NCI-H526 (cell line): ENCODE measurements around the gene FCRL5.
"Not testable (repeated sequence)": the region's sequence is repeated elsewhere in the genome, so short reads cannot be mapped to it uniquely, and the experiment has no call there.

Experiments
- DNase-seq, 2 experiments: peaks; one replicate each; lab custom pipeline; 2025; lab: John Stamatoyannopoulos, UW

Gene FCRL5

DNA sequence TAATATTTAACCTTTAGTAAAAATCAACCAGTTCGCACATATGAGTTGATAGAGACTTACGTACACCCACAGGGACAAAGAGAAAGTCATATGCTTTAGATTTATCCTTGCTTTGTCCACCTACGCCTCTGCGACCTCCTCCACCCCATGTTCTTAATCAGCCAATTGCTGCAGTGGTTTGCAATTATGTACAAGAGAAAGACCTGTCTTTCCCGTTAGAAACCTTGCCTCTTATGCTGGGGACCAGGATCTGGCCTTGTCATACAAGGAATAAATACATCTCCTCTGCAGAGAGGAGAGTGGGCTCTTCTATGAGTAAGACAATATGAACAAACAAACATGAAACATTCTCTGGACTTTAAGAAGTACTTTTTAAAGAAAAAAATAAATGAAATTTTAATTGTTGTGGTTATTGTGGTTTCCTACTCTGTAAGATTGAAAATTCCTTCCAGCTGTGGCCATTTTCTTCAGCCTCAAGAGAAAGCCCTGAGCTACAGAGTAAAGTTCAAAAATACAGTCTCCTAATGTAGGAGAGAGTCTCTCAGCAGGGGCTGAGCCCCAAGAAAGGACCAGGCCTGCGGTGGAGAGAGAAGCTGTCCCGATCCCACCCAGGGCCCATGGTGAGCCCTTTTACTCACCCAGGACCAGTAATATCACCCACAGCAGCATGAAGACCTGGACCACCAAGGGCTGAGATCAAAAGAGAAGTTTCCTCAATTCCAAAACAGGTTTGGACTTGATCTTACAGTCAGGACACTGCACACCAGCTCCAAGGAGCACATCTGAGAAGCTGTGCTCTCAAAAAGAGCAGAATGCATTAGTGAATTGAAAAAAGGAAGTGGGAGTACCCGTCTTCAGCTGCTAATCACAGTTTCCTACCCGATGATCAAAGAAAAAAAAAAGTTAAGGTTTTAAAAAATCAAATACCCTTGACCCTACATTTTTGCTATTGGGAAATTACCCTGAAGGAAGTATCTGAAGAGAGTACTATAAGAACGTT lies at the start of gene FCRL5:
TSS of gene FCRL5 (minus strand) at position 822 of the 1,000 bp plus-strand sequence. CDS start at position 669, 153 bp downstream.
- no peak for DNase-seq

GRCh38 chr1:157600236-157600635 lies 47.9 kb upstream of the FCRL5 start:
- DNase-seq = no peak

- DNase-seq = no peak
Measured at GRCh38 chr1:157597959-157598667, 45.8 kb upstream of the FCRL5 start, which contains the start of gene FCRL4. FCRL4 (minus strand) TSS chr1:157598085; CDS start chr1:157597944, 141 bp downstream.

DNA sequence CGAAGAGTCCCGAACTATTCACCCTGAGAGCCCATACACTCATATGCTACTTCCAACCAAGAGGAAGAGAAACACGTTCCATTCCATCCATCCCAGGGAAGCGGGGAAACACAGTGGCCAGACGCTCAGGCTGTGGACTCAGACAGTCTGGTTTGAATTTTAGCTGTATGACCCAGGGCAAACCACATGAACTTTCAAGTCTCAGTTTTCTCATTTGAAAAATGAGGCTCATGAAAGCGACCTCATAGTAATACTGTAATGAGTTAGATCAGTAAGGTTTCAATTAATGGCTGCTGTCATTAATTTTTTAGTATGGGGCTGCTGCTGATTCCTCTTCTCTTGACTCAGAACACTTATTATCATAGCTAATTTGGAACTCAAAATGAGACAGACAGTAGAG lies 44.1 kb upstream of the FCRL5 start:
- no peak for DNase-seq

DNA sequence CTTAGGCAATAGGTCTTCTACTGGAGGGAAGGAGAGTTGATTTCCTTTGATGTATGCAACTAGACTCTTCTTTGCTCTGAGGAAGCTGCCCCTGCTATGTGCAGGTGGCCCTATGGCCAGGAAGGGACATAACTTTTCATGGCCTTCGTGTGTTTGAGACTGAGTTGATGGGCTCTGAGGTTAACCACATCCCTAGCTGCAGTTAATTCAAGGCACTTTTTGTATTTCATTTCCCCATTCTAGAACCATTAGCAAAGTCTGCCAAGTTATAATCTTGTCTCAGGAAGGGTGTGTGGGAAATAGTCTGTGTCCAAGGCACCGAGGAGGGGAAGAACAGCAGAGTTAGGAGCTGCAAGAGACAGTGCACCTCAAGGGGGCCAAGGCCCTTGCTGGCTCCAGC lies 43.0 kb upstream of the FCRL5 start:
- DNase-seq = no peak

DNA sequence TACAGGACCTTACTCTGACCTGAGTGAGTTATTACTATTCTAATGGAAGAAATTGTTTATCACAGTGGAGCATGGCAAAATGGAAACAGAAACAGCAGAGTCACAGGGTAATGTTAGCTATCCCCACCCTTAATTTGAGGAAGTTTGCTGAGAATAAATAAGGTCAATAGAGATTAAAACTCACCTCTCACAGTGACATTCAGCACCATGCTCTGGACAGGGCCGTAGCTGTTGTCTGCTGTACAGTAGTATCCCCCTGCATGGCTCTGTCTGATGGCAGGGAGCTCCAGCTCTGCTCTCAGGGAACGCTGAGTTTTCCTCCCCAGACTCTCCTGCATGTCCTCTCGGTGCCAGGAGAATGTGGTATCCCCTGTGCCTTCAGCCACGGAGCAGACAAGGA lies 33.7 kb upstream of the FCRL5 start:
- DNase-seq = no peak

- DNase-seq = no peak
Measured at GRCh38 chr1:157584503-157584902, 32.2 kb upstream of the FCRL5 start.

- DNase-seq = no peak
Measured at GRCh38 chr1:157580828-157581210, 28.5 kb upstream of the FCRL5 start.

DNA sequence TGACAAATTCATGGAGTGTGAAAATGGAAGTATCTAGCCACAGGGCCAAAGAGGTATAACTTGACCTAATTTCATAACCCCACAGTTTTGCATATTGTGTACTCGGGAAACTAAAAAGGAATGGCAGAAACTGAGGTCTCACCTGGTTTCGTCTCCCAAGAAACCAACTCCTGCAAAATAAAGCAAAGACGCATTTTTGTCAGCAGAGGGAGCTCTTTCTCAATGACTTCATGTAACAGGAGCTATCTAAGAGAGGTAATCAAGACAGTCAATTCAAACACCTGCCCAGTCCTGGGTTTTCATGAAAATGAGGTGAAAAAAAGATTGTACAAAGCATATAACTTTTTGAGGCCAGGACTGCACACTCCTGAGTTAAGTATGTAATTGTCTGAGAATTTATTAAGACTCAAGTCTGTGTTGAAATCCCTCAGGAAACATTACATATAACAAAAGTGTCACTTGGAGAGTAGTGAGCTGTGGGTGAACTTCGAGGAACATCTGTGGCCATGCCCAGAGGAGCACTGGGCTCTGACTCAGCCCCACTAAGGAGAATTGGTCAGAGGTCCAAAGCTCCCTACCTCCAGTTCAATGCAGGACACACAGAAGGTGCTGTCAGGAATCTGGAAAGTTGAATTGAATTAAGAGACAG lies 28.0 kb upstream of the FCRL5 start:
- peak; percentile 63 to 88 for DNase-seq

- no peak for DNase-seq
Measured at GRCh38 chr1:157577420-157577819, 25.1 kb upstream of the FCRL5 start.

- DNase-seq = no peak
Measured at GRCh38 chr1:157575744-157576143, 23.4 kb upstream of the FCRL5 start.

- no peak for DNase-seq
Measured at GRCh38 chr1:157574836-157575235, 22.5 kb upstream of the FCRL5 start.

DNA sequence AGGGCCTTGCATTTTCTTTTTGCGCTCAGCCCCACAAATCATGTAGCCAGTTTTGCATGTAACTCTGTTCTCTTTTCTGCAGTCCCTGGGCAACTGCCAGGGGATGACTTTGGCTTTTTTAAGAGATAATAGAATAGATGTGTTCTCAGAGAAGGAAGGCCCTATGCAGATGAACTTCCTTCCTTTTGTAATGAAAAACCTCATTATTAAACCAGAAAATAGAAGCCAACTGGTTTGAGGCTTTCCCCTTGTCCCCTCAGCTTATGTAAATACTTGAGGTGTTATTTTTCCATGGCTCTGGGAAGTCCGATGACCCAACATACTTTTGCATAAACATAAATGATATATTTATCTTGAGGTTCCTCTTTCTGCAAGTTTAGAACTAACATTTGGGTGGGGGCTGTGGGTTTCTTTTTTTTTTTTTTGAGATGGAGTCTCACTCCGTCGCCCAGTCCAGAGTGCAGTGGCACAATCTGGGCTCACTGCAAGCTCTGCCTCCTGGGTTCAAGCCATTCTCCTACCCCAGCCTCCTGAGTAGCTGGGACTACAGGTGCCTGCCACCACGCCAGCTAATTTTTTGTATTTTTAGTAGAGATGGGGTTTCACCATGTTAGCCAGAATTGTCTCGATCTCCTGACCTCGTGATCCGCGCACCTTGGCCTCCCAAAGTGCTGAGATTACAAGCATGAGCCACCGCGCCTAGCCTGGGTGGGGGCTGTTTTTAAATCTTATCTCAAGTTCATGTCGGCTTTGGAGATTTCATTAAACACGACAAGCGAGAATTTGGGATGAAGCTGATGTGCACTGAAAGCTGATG lies 14.4 kb upstream of the FCRL5 start:
- DNase-seq = no peak

DNA sequence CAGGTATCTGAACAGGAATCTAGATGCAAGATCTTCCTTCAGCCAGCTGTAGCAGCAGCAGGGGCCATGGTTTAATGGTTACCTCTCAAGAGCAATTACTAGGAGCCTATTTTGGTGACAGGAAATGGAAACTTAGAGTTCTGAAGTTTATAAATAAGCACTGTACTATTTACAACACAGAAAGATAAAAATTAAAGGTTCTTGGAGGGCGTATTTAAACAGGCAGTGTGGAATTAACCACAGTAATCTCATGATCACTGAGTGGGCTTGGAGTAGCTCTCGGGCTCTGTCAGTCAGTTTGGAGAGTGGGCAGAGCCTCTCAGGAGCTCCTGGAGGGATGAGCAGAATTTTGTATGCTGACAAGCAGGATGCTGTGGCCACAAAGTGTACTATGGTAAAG lies 10.2 kb upstream of the FCRL5 start:
- no peak for DNase-seq

GRCh38 chr1:157558119-157558518 lies 5.8 kb upstream of the FCRL5 start:
- DNase-seq = no peak

DNA sequence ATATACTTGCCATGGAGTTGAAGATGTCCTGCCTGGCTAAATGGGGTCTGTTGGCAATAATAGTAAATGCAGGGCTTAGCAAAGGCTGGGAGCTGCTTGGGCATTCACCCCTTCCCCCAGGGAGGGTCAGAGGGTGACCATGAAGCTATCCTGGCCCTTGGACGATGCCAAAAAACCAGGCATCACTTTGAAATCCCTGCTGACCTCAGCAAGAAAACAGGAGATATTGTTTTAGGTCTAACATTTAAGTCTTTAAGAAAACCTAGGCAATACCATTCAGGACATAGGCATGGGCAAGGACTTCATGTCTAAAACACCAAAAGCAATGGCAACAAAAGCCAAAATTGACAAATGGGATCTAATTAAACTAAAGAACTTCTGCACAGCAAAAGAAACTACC lies 4.2 kb downstream of the FCRL5 start:
- not testable (repeated sequence) for DNase-seq

DNA sequence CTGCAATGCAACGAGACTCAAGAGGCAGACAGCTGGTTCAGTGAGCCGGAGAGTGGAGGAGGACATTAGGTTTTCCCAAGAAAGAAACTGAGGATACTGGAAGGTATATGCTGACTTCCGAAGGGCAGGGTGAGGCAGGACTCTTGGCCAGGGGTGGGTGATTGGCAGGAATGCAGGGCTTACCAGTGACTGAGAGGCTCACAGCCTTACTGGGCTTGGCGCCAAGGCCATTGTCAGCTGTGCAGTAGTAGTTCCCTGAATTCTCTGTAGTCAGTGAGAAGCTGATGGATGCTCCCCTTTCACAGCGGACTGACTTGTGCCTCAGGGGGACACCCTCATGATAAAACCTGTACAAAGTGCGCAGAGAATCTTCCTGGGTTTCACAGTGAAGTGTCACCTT lies 9.6 kb downstream of the FCRL5 start:
- DNase-seq = no peak

GRCh38 chr1:157540852-157541251 lies 11.5 kb downstream of the FCRL5 start:
- no peak for DNase-seq

- peak; percentile 33 to 71 for DNase-seq
Measured at GRCh38 chr1:157540160-157540748, 12.1 kb downstream of the FCRL5 start.

- no peak for DNase-seq
Measured at GRCh38 chr1:157539568-157539967, 12.7 kb downstream of the FCRL5 start.

GRCh38 chr1:157532569-157532968 lies 19.7 kb downstream of the FCRL5 start:
- DNase-seq = no peak
